ENCODE results near the gene ARHGAP24. TPM values are rescaled to one million over a fixed set of nuclear protein-coding genes. Genes with fewer than 3 reads are reported as not detected.

Gene ARHGAP24
- total and polyA plus RNA-seq, 2 donors (not counting 1 experiment from before 2014, with no cell fraction given), result 48.4 to 141 TPM

- no peak overlapping the region for H3K9ac ChIP-seq (ENCODE audit: low read length)
- H3K27ac Mint-ChIP-seq, result no peak overlapping the region
- no peak for DNase-seq
- intact Hi-C loops (cut with micrococcal nuclease), result no loop called here
- no peak overlapping the region for H3K4me3 ChIP-seq (ENCODE audit: control extremely low read depth in 1 of 5, extremely low read depth in 1 of 5, insufficient read depth in 1 of 5, low read depth in 2 of 5, low read length in 4 of 5)
- no peaks in the 10 kb centered on the region for H3K4me1 Mint-ChIP-seq
- no peak overlapping the region for H3K4me2 ChIP-seq (replicated peaks; ENCODE audit: low read depth, low read length, poor library complexity, severe bottlenecking)
- H3K9me3 Mint-ChIP-seq (ENCODE audit: insufficient read depth), result no peaks in the 10 kb centered on the region
- no peaks in the 10 kb centered on the region for H3K79me2 ChIP-seq (ENCODE audit: control insufficient read depth, insufficient read depth, low read length)
- no peak overlapping the region for H2AFZ ChIP-seq (ENCODE audit: insufficient read depth, low read depth, low read length, poor library complexity, severe bottlenecking)
- H3K4me1 ChIP-seq (ENCODE audit: control insufficient read depth in 2 of 2, insufficient read depth in 2 of 2, low read length in 2 of 2), result no peaks in the 10 kb centered on the region
- peaks cover 31% of the 10 kb centered on the region for H3K27me3 Mint-ChIP-seq
- ChIA-PET CTCF (interaction anchor here (0.7 to 3.4 kb wide), 6 partner anchors 10 to 948 kb away, joined by 3 to 14 read pairs (median 4); no protein-coding TSS in a partner anchor), POLR2A (no interaction called here)
- no peak for ATAC-seq (ENCODE audit: low read depth)
- H3K9me3 ChIP-seq (ENCODE audit: control extremely low read depth in 1 of 3, control insufficient read depth in 2 of 3, insufficient read depth in 1 of 3, low read length in 2 of 3), result no peaks in the 10 kb centered on the region
- H4K20me1 ChIP-seq (ENCODE audit: control insufficient read depth, insufficient read depth, low read length, poor library complexity, severe bottlenecking), result no peaks in the 10 kb centered on the region
- WGBS (ENCODE audit: insufficient coverage), result 0% methylated on average over 1 of the region's 4 CpGs
- H3K36me3 ChIP-seq (replicated peaks in 1 of 2; ENCODE audit: control extremely low read depth in 1 of 2, control insufficient read depth in 1 of 2, extremely low read depth in 1 of 2, insufficient read depth in 2 of 2, low read length in 1 of 2), result no peaks in the 10 kb centered on the region
- TF ChIP-seq EZH2 (IDR thresholded peaks at IDR 0.05; ENCODE audit: borderline replicate concordance, insufficient read depth, low read depth, low read length, poor library complexity, severe bottlenecking) (no peak), CTCF (IDR thresholded peaks at IDR 0.05) (no peak)
- no peak overlapping the region for H3K27ac ChIP-seq (ENCODE audit: low read length in 2 of 2)
- H3K4me3 Mint-ChIP-seq, result no peak overlapping the region
- peaks cover 0 to 15% (median 3%) of the 10 kb centered on the region in 4 experiments for H3K27me3 ChIP-seq (replicated peaks in 1 of 4; ENCODE audit: control extremely low read depth in 1 of 4, control insufficient read depth in 3 of 4, insufficient read depth in 4 of 4, low read length in 3 of 4)
Measured at GRCh38 chr4:86032476-86033022, 557.6 kb downstream of the ARHGAP24 start.

- intact Hi-C loops (cut with micrococcal nuclease), result no loop called here
- WGBS (ENCODE audit: insufficient coverage), result 8% methylated on average over 4 of the region's 4 CpGs
- ATAC-seq (ENCODE audit: low read depth), result no peak
- no peak for DNase-seq
- TF ChIP-seq EZH2 (IDR thresholded peaks at IDR 0.05; ENCODE audit: borderline replicate concordance, insufficient read depth, low read depth, low read length, poor library complexity, severe bottlenecking) (no peak), CTCF (IDR thresholded peaks at IDR 0.05) (no peak)
- H3K4me1 Mint-ChIP-seq, result no peaks in the 10 kb centered on the region
- Histone ChIP-seq H3K4me1 (ENCODE audit: control insufficient read depth in 2 of 2, insufficient read depth in 2 of 2, low read length in 2 of 2) (no peaks in the 10 kb centered on the region), H3K79me2 (ENCODE audit: control insufficient read depth, insufficient read depth, low read length) (no peaks in the 10 kb centered on the region), H2AFZ (ENCODE audit: insufficient read depth, low read depth, low read length, poor library complexity, severe bottlenecking) (no peak overlapping the region), H3K9ac (ENCODE audit: low read length) (no peak overlapping the region), H4K20me1 (ENCODE audit: control insufficient read depth, insufficient read depth, low read length, poor library complexity, severe bottlenecking) (no peaks in the 10 kb centered on the region), H3K36me3 (replicated peaks in 1 of 2; ENCODE audit: control extremely low read depth in 1 of 2, control insufficient read depth in 1 of 2, extremely low read depth in 1 of 2, insufficient read depth in 2 of 2, low read length in 1 of 2) (no peaks in the 10 kb centered on the region), H3K4me2 (replicated peaks; ENCODE audit: low read depth, low read length, poor library complexity, severe bottlenecking) (no peak overlapping the region), H3K9me3 (ENCODE audit: control extremely low read depth in 1 of 3, control insufficient read depth in 2 of 3, insufficient read depth in 1 of 3, low read length in 2 of 3) (no peaks in the 10 kb centered on the region), H3K27me3 (replicated peaks in 1 of 4; ENCODE audit: control extremely low read depth in 1 of 4, control insufficient read depth in 3 of 4, insufficient read depth in 4 of 4, low read length in 3 of 4) (peaks cover 0 to 15% (median 3%) of the 10 kb centered on the region in 4 experiments), H3K27ac (ENCODE audit: low read length in 2 of 2) (no peak overlapping the region), H3K4me3 (ENCODE audit: control extremely low read depth in 1 of 5, extremely low read depth in 1 of 5, insufficient read depth in 1 of 5, low read depth in 2 of 5, low read length in 4 of 5) (no peak overlapping the region)
- no peak overlapping the region for H3K27ac Mint-ChIP-seq
- H3K27me3 Mint-ChIP-seq, result peaks cover 31% of the 10 kb centered on the region
- ChIA-PET CTCF (interaction anchor here (0.8 to 3.4 kb wide), 3 partner anchors 659 to 949 kb away, joined by 3 to 14 read pairs (median 4); no protein-coding TSS in a partner anchor), POLR2A (no interaction called here)
- no peak overlapping the region for H3K4me3 Mint-ChIP-seq
- H3K9me3 Mint-ChIP-seq (ENCODE audit: insufficient read depth), result no peaks in the 10 kb centered on the region
Measured at GRCh38 chr4:86033171-86033570, 558.2 kb downstream of the ARHGAP24 start.
